Body of pancreas (tissue), 4 donors: ENCODE results near the gene ZNF528.

Source experiments
- CTCF ChIP-seq, 7 experiments: fragments of 450-650 bp in 4 of 7; fragments of 200-600 bp in 3 of 7; sonication (generic) in 3 of 7; IDR thresholded peaks; one replicate each; pipeline ENCODE4 v1.5.1; 2016 to 2019; ENCODE audit warnings: antibody characterized with exemption in 7 of 7
- POLR2A ChIP-seq, 3 donors: fragments of 450-650 bp; IDR thresholded peaks; one replicate each; pipeline ENCODE4 v1.6.1; 2016; ENCODE audit warnings: antibody characterized with exemption in 3 of 3, mild to moderate bottlenecking in 2 of 3

GRCh38 chr19:52398081-52398441 lies 412 bp downstream of the ZNF528 start:
- TF ChIP-seq CTCF (IDR thresholded peaks at IDR 0.05) (no peak), POLR2A (IDR thresholded peaks at IDR 0.05) (peak in 2 of 3 donors; percentile 3 to 4)
